ENCODE results near the gene HIVEP1.

The HIVEP1 gene

GRCh38 chr6:12200015-12200564 lies 188.0 kb downstream of the HIVEP1 start:
- DNase-seq = no peak

- no peak for DNase-seq
Observed at GRCh38 chr6:12200761-12201160, 188.6 kb downstream of the HIVEP1 start.

- no peak for DNase-seq
Observed at GRCh38 chr6:12203001-12203400, 190.9 kb downstream of the HIVEP1 start.

DNA sequence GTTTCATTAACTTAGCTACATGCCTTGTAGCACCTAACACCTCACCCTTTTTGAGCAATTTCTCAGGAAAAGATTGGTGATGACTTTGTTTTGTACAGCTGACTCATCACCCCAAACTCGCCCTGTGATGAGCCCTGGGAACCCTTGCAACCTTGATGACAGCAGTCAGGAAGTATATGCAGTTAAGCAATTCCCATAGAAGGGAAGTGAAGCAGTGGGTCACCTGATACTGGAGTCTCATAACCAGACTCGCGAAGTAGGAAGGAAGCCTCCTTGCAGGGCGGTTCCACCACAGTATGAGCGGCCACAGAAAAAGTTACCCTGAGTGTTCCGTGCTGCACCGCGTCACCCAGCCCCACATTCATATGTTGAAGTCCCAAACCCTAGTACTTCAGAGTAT lies 196.1 kb downstream of the HIVEP1 start:
- DNase-seq = no peak

DNA sequence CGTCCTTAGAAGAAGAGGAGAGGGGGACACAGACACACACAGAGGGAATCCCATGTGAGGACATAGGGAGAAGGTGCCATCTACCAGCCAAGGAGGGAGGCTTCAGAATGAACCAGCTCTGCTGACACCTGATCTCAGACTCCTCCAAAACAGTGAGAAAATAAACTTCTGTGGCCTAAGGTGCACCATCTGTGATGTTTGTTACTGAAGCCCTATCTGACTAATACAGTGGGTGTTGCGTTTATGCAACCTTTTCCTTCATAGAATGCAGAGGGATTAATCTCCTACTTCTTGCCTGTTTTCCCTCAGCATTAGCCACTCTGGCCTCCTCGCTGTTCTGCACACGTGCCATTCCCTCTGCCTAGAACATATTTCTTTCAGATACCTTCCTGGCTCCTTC lies 196.6 kb downstream of the HIVEP1 start:
- DNase-seq = no peak
